ENCODE results near the gene VMP1.
A peak's percentile ranks its signal among the peaks of the same experiment; 100 is the strongest.
"Not testable (repeated sequence)": the region's sequence is repeated elsewhere in the genome, so short reads cannot be mapped to it uniquely, and the experiment has no call there.

VMP1 gene

DNA sequence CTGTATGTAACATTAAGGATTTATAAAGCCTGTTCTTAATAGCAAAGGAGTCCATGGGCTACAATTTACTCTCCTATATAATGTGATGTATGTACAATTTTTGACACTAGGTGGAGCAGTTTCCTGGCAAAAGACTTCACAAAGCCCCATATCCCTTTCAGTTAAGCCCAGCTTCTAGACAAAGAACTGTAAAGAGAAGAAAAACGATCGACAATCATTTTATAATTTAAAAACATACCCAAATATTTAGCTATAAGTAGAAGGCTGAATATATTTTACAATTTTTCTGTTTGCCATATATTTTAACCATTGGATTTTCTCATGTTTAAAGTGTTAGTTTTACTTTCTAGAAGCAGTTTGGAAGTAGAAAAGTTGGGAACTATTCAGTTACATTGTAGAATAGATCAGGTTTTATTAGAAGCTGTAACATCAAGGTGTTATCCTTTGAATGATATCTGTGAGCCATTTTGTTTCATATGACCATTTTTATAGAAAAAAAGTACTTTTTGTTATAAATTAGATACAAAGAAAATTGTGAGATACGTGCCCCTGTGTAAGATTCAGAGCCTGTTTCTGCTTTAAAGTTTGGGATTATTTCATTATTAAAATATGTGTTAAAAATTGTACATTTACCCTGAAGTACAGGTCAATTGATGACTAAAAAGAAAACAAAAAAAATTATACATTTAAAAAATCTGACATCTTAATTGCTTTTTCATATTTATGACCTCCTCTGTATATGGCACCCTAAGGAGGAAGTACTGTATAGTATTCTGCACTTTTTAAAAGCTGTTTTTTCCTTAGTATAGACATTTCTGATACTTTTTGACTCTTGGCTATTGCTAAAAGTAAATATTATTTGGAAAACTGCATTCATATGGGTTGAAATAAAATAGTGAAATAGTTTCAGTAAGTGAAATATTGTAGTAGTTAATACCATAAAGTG is 46.3 kb downstream of the VMP1 start:
- peaks cover 28% of the 10 kb centered on the region for H3F3A ChIP-seq (ENCODE audit: control insufficient read depth, insufficient read depth)
- no peaks in the 10 kb centered on the region for H3K27me3 ChIP-seq (ENCODE audit: control insufficient read depth, low read length)
- peaks cover 57% of the 10 kb centered on the region for H3K4me1 ChIP-seq (ENCODE audit: control insufficient read depth, low read length)
- no peaks in the 10 kb centered on the region for H4K20me1 ChIP-seq (ENCODE audit: control insufficient read depth, insufficient read depth, low read depth, low read length)
- H3K4me3 ChIP-seq (ENCODE audit: low read length) = no peak overlapping the region
- TF ChIP-seq, protein P1, sequence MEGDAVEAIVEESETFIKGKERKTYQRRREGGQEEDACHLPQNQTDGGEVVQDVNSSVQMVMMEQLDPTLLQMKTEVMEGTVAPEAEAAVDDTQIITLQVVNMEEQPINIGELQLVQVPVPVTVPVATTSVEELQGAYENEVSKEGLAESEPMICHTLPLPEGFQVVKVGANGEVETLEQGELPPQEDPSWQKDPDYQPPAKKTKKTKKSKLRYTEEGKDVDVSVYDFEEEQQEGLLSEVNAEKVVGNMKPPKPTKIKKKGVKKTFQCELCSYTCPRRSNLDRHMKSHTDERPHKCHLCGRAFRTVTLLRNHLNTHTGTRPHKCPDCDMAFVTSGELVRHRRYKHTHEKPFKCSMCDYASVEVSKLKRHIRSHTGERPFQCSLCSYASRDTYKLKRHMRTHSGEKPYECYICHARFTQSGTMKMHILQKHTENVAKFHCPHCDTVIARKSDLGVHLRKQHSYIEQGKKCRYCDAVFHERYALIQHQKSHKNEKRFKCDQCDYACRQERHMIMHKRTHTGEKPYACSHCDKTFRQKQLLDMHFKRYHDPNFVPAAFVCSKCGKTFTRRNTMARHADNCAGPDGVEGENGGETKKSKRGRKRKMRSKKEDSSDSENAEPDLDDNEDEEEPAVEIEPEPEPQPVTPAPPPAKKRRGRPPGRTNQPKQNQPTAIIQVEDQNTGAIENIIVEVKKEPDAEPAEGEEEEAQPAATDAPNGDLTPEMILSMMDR (IDR thresholded peaks at IDR 0.05; ENCODE audit: low read depth, low read length, poor library complexity, severe bottlenecking) = peak; percentile 80
- TF ChIP-seq EZH2phosphoT487 (IDR thresholded peaks at IDR 0.05; ENCODE audit: borderline replicate concordance, low read length) = no peak
- H3K9me2 ChIP-seq (replicated peaks; ENCODE audit: control insufficient read depth, low read length) = no peaks in the 10 kb centered on the region
- peaks cover 1% of the 10 kb centered on the region; the same call in 1 of the 2 replicates for H3K9me3 ChIP-seq (ENCODE audit: control insufficient read depth, insufficient read depth, low read length)
- H3K79me2 ChIP-seq (ENCODE audit: control insufficient read depth, low read length) = no peaks in the 10 kb centered on the region; the same call in 1 of the 2 replicates
- peak overlapping the region; percentile 98; the same call in 1 of the 2 replicates for H3K27ac ChIP-seq (ENCODE audit: low read depth, low read length)
- H3K36me3 ChIP-seq (ENCODE audit: control insufficient read depth, low read length) = peaks cover 9% of the 10 kb centered on the region
- peak overlapping the region; percentile 81 for H3K4me2 ChIP-seq (ENCODE audit: low read length)

DNA sequence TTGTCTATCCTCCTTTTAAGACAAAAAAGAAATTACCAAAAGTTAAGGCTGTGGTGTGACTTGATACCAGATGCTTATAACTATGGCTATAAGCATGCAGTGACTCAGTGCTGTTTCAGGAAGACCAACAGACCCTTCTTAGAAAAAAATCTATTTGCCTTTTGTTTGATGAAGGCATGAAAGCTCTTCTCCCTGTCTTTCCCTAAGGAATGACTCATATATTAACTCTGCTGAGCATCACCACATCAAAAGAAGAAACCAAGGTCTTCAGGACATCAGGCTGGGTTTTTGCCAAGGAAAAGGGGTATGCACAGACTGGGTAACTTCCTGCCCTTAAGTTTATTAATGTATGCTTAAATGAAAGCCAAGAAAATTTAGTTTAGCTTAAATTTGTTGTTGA is 47.1 kb downstream of the VMP1 start:
- no peak for TF ChIP-seq EZH2phosphoT487 (IDR thresholded peaks at IDR 0.05; ENCODE audit: borderline replicate concordance, low read length)
- TF ChIP-seq, protein P1 (IDR thresholded peaks at IDR 0.05; ENCODE audit: low read depth, low read length, poor library complexity, severe bottlenecking) = no peak
- Histone ChIP-seq H3K4me2 (ENCODE audit: low read length) (no peak overlapping the region), H3F3A (ENCODE audit: control insufficient read depth, insufficient read depth) (peaks cover 22% of the 10 kb centered on the region), H3K27me3 (ENCODE audit: control insufficient read depth, low read length) (no peaks in the 10 kb centered on the region), H3K36me3 (ENCODE audit: control insufficient read depth, low read length) (peaks cover 9% of the 10 kb centered on the region), H3K27ac (ENCODE audit: low read depth, low read length) (no peak overlapping the region), H4K20me1 (ENCODE audit: control insufficient read depth, insufficient read depth, low read depth, low read length) (no peaks in the 10 kb centered on the region), H3K9me2 (replicated peaks; ENCODE audit: control insufficient read depth, low read length) (no peaks in the 10 kb centered on the region), H3K4me1 (ENCODE audit: control insufficient read depth, low read length) (peaks cover 50% of the 10 kb centered on the region), H3K4me3 (ENCODE audit: low read length) (no peak overlapping the region), H3K9me3 (ENCODE audit: control insufficient read depth, insufficient read depth, low read length) (peaks cover 5% of the 10 kb centered on the region; the same call in 1 of the 2 replicates), H3K79me2 (ENCODE audit: control insufficient read depth, low read length) (no peaks in the 10 kb centered on the region; the same call in 1 of the 2 replicates)

DNA sequence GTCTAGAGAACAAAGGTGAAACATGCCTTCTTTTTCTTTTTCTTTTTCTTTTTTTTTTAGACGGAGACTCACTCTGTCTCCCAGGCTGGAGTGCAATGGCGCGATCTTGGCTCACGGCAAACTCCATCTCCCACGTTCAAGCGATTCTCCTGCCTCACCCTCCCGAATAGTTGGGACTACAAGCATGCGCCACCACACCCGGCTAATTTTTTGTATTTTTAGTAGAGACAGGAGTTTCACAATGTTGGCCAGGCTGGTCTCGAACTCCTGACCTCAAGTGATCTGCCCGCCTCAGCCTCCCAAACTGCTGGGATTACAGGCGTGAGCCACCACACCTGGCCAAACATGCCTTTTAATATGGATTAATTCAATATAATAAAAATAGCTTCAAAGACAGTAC is 47.6 kb downstream of the VMP1 start:
- not testable (repeated sequence) for H3K9me2 ChIP-seq (replicated peaks; ENCODE audit: control insufficient read depth, low read length); H3K4me3 ChIP-seq (ENCODE audit: low read length); H3K9me3 ChIP-seq (ENCODE audit: control insufficient read depth, insufficient read depth, low read length); H3K79me2 ChIP-seq (ENCODE audit: control insufficient read depth, low read length); H3K4me2 ChIP-seq (ENCODE audit: low read length); H4K20me1 ChIP-seq (ENCODE audit: control insufficient read depth, insufficient read depth, low read depth, low read length); H3K36me3 ChIP-seq (ENCODE audit: control insufficient read depth, low read length); H3K27me3 ChIP-seq (ENCODE audit: control insufficient read depth, low read length); H3K27ac ChIP-seq (ENCODE audit: low read depth, low read length)
- Histone ChIP-seq H3K4me1 (ENCODE audit: control insufficient read depth, low read length) (peaks cover 45% of the 10 kb centered on the region), H3F3A (ENCODE audit: control insufficient read depth, insufficient read depth) (peaks cover 17% of the 10 kb centered on the region)

DNA sequence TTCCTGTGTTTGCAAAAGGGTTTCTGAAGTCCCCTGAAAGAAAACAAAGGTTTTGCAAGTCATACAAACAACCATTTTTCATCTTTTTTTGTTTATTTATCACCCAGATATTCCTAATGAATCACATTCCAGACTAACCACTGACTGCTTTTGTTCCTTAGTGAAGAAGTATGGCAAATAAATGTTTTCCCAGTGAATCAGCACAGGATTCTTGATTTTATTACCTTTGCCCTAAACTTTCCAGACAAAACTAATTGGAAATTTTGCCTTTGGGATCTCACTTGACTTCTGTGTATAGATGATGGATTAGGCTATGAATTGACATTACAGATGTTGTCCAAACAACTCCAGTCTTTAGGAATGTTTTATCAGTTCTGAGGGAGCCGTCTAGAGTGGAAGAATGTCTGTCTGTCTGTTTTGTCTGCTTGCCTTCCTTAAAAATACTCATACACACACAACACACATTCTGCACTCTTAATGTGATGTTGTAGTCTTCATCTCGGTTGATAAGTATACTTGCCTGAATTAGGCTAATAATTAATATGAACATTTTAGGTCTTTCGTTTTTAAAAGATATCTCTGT is 48.9 kb downstream of the VMP1 start:
- Histone ChIP-seq H3K9me2 (replicated peaks; ENCODE audit: control insufficient read depth, low read length) (no peaks in the 10 kb centered on the region), H3K79me2 (ENCODE audit: control insufficient read depth, low read length) (no peaks in the 10 kb centered on the region; the same call in 1 of the 2 replicates), H3K27me3 (ENCODE audit: control insufficient read depth, low read length) (no peaks in the 10 kb centered on the region), H4K20me1 (ENCODE audit: control insufficient read depth, insufficient read depth, low read depth, low read length) (no peaks in the 10 kb centered on the region), H3K36me3 (ENCODE audit: control insufficient read depth, low read length) (peaks cover 9% of the 10 kb centered on the region), H3K9me3 (ENCODE audit: control insufficient read depth, insufficient read depth, low read length) (peaks cover 5% of the 10 kb centered on the region; the same call in 1 of the 2 replicates), H3K4me3 (ENCODE audit: low read length) (no peak overlapping the region), H3K27ac (ENCODE audit: low read depth, low read length) (no peak overlapping the region), H3K4me2 (ENCODE audit: low read length) (no peak overlapping the region), H3F3A (ENCODE audit: control insufficient read depth, insufficient read depth) (peaks cover 11% of the 10 kb centered on the region), H3K4me1 (ENCODE audit: control insufficient read depth, low read length) (peaks cover 32% of the 10 kb centered on the region)
- TF ChIP-seq EZH2phosphoT487 (IDR thresholded peaks at IDR 0.05; ENCODE audit: borderline replicate concordance, low read length) = no peak
- TF ChIP-seq, protein P1 (IDR thresholded peaks at IDR 0.05; ENCODE audit: low read depth, low read length, poor library complexity, severe bottlenecking) = no peak
